ENCODE data around the gene WRAP53. TPM values are rescaled to one million over a fixed set of nuclear protein-coding genes. Genes with fewer than 3 reads are reported as not detected.
A peak's percentile ranks its signal among the peaks of the same experiment; 100 is the strongest.

The WRAP53 gene
- total and polyA plus RNA-seq, 4 donors: 1.8 to 3.3 (median 2.6) TPM

DNA sequence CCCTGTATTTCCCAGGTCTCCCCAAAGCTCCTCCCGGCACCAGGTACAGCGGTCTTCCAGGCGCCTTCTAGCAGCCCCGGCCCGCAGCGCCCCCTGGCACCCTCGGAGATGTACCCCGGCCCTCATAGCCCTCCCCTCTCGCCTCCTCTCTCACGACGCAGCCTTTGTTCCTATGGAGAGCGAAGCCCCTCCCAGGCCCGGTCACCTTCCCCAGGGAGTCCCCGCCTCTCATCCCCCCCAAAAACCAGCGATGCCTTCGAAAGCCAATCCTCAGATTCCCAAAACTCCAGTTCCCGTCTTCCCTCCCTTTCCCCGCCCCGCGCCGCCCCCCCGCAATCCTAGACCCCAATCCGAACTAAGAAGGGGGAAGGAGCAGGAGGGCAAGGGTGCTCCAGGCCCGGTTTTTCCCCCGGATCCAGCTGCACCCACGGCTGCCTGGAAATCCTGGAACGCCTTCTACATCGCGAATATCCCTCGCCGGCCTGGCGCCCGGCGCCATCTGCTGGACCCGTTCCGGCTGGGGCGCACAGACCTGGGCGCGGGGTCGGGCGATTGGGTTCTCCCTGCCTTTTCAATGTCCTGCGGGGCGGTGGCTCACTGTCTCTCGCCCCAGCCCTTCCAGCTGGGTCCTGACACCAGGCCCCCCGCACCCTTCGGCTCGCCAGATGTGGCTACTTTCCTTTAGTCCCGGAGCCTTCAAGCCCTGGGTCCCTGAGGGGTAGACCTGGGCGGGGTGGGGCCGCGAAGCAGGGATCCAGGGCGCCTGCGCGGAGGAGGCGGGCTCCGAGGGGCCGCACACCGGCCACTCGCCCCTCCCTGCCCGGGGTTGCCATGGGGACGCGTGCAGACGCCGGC, 28.9 kb downstream of the WRAP53 start, which contains the start of gene DNAH2:
Gene DNAH2 (plus strand): TSS at position 844 of the 855 bp plus-strand sequence. CDS start 1,991 bp downstream, outside the sequence.
- Histone ChIP-seq H3K9ac (ENCODE audit: low read depth in 1 of 2, low read length in 2 of 2) (no peak within 1 kb of the TSS), H3K27ac (ENCODE audit: low read depth in 1 of 2, low read length in 2 of 2) (no peak within 1 kb of the TSS), H3K4me1 (ENCODE audit: control insufficient read depth in 4 of 4, insufficient read depth in 4 of 4, low read length in 3 of 4) (peaks cover 3 to 14% (median 10%) of the 10 kb centered on the region in 4 donors), H3K4me3 (ENCODE audit: low read depth in 1 of 3, low read length in 3 of 3) (peak within 1 kb of the TSS in 1 of 3 donors; percentile 45), H3K9me3 (ENCODE audit: control insufficient read depth in 4 of 4, low read length in 3 of 4) (no peaks in the 10 kb centered on the region), H3K27me3 (ENCODE audit: control insufficient read depth in 4 of 4, insufficient read depth in 4 of 4, low read length in 3 of 4) (peaks cover 0 to 12% (median 8%) of the 10 kb centered on the region in 4 donors), H3K36me3 (ENCODE audit: control insufficient read depth in 4 of 4, insufficient read depth in 3 of 4, low read depth in 1 of 4, low read length in 3 of 4) (no peaks in the 10 kb centered on the region)
- 2% methylated on average over 64 of the region's 64 CpGs for WGBS
- TF ChIP-seq RAD21 (IDR thresholded peaks at IDR 0.05): peak; percentile 59 to 66
- TF ChIP-seq, protein P1, sequence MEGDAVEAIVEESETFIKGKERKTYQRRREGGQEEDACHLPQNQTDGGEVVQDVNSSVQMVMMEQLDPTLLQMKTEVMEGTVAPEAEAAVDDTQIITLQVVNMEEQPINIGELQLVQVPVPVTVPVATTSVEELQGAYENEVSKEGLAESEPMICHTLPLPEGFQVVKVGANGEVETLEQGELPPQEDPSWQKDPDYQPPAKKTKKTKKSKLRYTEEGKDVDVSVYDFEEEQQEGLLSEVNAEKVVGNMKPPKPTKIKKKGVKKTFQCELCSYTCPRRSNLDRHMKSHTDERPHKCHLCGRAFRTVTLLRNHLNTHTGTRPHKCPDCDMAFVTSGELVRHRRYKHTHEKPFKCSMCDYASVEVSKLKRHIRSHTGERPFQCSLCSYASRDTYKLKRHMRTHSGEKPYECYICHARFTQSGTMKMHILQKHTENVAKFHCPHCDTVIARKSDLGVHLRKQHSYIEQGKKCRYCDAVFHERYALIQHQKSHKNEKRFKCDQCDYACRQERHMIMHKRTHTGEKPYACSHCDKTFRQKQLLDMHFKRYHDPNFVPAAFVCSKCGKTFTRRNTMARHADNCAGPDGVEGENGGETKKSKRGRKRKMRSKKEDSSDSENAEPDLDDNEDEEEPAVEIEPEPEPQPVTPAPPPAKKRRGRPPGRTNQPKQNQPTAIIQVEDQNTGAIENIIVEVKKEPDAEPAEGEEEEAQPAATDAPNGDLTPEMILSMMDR (IDR thresholded peaks at IDR 0.05; ENCODE audit: low read depth, low read length, missing input control): peak; percentile 29
- TF ChIP-seq SP1 (IDR thresholded peaks at IDR 0.05): peak; percentile 38
- TF ChIP-seq, protein P2, sequence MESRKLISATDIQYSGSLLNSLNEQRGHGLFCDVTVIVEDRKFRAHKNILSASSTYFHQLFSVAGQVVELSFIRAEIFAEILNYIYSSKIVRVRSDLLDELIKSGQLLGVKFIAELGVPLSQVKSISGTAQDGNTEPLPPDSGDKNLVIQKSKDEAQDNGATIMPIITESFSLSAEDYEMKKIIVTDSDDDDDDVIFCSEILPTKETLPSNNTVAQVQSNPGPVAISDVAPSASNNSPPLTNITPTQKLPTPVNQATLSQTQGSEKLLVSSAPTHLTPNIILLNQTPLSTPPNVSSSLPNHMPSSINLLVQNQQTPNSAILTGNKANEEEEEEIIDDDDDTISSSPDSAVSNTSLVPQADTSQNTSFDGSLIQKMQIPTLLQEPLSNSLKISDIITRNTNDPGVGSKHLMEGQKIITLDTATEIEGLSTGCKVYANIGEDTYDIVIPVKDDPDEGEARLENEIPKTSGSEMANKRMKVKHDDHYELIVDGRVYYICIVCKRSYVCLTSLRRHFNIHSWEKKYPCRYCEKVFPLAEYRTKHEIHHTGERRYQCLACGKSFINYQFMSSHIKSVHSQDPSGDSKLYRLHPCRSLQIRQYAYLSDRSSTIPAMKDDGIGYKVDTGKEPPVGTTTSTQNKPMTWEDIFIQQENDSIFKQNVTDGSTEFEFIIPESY (IDR thresholded peaks at IDR 0.05): no peak
- TF ChIP-seq EGR1 (IDR thresholded peaks at IDR 0.05; ENCODE audit: low read depth in 2 of 2): no peak
- peak; percentile 66 for DNase-seq (ENCODE audit: low spot score)

DNA sequence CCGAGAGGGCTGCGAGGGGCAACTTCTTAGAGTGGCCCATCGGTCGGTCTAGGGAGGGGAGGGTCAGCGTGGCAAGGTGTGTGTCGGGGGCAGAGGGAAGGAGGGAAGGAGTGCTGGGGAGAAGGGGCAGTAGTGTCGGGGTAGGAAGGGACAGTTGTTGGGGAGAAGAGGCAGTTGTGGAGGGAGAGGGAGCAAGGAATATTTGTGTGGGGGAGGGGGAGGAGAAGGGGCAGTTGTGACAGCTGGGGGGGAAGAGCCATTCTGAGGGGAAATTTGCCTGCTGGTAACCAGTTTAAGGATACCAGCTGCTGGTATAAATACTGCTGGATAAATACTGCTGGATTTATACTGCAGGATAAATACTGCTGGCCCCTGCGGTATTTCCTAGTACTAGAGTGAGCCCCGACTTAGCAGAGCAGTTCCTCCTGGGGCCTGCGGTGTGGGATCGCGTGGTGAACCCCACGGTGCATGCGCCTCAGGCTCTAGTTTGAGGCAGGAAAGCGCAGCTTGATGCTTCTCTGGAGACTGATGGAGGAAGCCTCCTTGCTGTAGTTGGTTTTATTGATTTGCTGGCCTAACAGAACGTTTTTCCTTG, 29.6 kb downstream of the WRAP53 start:
- TF ChIP-seq EGR1 (IDR thresholded peaks at IDR 0.05; ENCODE audit: low read depth in 2 of 2): no peak
- TF ChIP-seq RAD21 (IDR thresholded peaks at IDR 0.05): no peak
- no peak for TF ChIP-seq FOXA1 (IDR thresholded peaks at IDR 0.05)
- peaks cover 3 to 14% (median 10%) of the 10 kb centered on the region in 4 donors for H3K4me1 ChIP-seq (ENCODE audit: control insufficient read depth in 4 of 4, insufficient read depth in 4 of 4, low read length in 3 of 4)
- H3K4me3 ChIP-seq (ENCODE audit: low read depth in 1 of 3, low read length in 3 of 3): peak overlapping the region in 1 of 3 donors; percentile 45
- no peaks in the 10 kb centered on the region for H3K9me3 ChIP-seq (ENCODE audit: control insufficient read depth in 4 of 4, low read length in 3 of 4)
- DNase-seq (ENCODE audit: low spot score): no peak
- H3K9ac ChIP-seq (ENCODE audit: low read depth in 1 of 2, low read length in 2 of 2): no peak overlapping the region
- H3K27ac ChIP-seq (ENCODE audit: low read depth in 1 of 2, low read length in 2 of 2): no peak overlapping the region
- peaks cover 0 to 12% (median 8%) of the 10 kb centered on the region in 4 donors for H3K27me3 ChIP-seq (ENCODE audit: control insufficient read depth in 4 of 4, insufficient read depth in 4 of 4, low read length in 3 of 4)
- 7% methylated on average over 16 of the region's 16 CpGs for WGBS
- no peaks in the 10 kb centered on the region for H3K36me3 ChIP-seq (ENCODE audit: control insufficient read depth in 4 of 4, insufficient read depth in 3 of 4, low read depth in 1 of 4, low read length in 3 of 4)

DNA sequence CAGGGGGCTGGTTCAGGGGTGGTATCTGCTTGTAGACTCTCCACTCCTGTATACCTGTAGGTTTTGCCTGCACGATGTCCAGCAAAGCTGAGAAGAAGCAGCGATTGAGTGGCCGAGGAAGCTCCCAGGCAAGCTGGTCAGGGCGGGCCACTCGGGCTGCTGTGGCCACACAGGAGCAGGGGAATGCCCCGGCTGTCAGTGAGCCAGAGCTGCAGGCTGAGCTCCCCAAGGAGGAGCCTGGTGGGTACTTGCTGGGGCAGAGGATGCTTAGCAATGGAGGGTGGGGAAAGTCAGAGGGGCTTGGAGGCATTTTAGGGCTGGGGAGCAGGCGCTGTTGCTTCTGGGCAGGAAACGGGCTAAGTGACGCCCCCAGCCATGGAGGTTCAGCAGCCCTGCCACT, 31.4 kb downstream of the WRAP53 start:
- DNase-seq (ENCODE audit: low spot score): no peak

More for the DNA sequence above, 31.4 kb downstream of the WRAP53 start:
- Histone ChIP-seq H3K27ac (ENCODE audit: low read depth in 1 of 2, low read length in 2 of 2) (no peak overlapping the region), H3K36me3 (ENCODE audit: control insufficient read depth in 4 of 4, insufficient read depth in 3 of 4, low read depth in 1 of 4, low read length in 3 of 4) (no peaks in the 10 kb centered on the region), H3K27me3 (ENCODE audit: control insufficient read depth in 4 of 4, insufficient read depth in 4 of 4, low read length in 3 of 4) (peaks cover 0 to 10% (median 7%) of the 10 kb centered on the region in 4 donors), H3K9me3 (ENCODE audit: control insufficient read depth in 4 of 4, low read length in 3 of 4) (no peaks in the 10 kb centered on the region), H3K9ac (ENCODE audit: low read depth in 1 of 2, low read length in 2 of 2) (no peak overlapping the region), H3K4me1 (ENCODE audit: control insufficient read depth in 4 of 4, insufficient read depth in 4 of 4, low read length in 3 of 4) (peaks cover 3 to 14% (median 10%) of the 10 kb centered on the region in 4 donors), H3K4me3 (ENCODE audit: low read depth in 1 of 3, low read length in 3 of 3) (no peak overlapping the region)
- 69% methylated on average over 9 of the region's 9 CpGs for WGBS
- TF ChIP-seq HNF4G (IDR thresholded peaks at IDR 0.05): no peak

All from liver (tissue), 9 donors.